GM12878 (cell line): ENCODE measurements around the gene CACNB3. TPM values are rescaled to one million over a fixed set of nuclear protein-coding genes. Genes with fewer than 3 reads are reported as not detected.

Experiments
- ATAC-seq: fragments of 200-7000 bp; cut with Tn5 transposase; 3 replicates; pipeline ENCODE4 v1.9.1; 2020; ENCODE audit warnings: mild to moderate bottlenecking, moderate library complexity
- BruUV-seq: library from RNA; stranded (reverse); fragments of 400-500 nt; replicated peaks from 2 replicates; lab custom pipeline; 2021; lab: Mats Ljungman, UMichigan
- CTCF ChIA-PET: fragments of 300-600 bp; sonication (Branson Sonifier 250); formaldehyde crosslinking; extraction: SDS; loops from one replicate; lab custom pipeline; 2021; ENCODE audit warnings: inconsistent platforms; lab: Yijun Ruan, JAX
- POLR2A ChIA-PET: fragments of 350-600 bp; formaldehyde crosslinking; extraction: SDS; loops from one replicate; lab custom pipeline; 2021; ENCODE audit warnings: inconsistent platforms; lab: Charles Lee
- RAD21 ChIA-PET: fragments of 300-600 bp; sonication (Branson Sonifier 250); formaldehyde crosslinking; loops from one replicate; lab custom pipeline; 2023; ENCODE audit warnings: antibody characterized with exemption; ENCODE audit not compliant: unreplicated experiment; lab: Charles Lee
- SMC1A ChIA-PET: fragments of 300-600 bp; sonication (Branson Sonifier 250); formaldehyde crosslinking; loops from one replicate; lab custom pipeline; 2023; ENCODE audit not compliant: unreplicated experiment, uncharacterized antibody; lab: Charles Lee
- DNase-seq: peaks from one replicate; pipeline ENCODE4 v3.0.0-alpha.2; 2011; ENCODE audit warnings: low read depth, low spot score
- FAIRE-seq: peaks from 3 replicates; lab custom pipeline; 2011; peaks lifted over from hg19 to GRCh38; lab: Jason Lieb, UNC
- H2AFZ ChIP-seq: 2 replicates; pipeline ENCODE4 v1.6.0; 2011; ENCODE audit warnings: low read depth, low read length, control low read depth; ENCODE audit not compliant: control insufficient read depth
- H3K27ac ChIP-seq: 2 replicates; pipeline ENCODE4 v1.5.1; 2011; ENCODE audit warnings: control low read depth; ENCODE audit not compliant: control insufficient read depth, insufficient read depth
- H3K27me3 ChIP-seq, 2 experiments: replicated peaks in 1 of 2; 2 replicates each; pipeline versions ENCODE4 v1.6.0 to v1.6.1; 2011; ENCODE audit warnings: low read length in 1 of 2; ENCODE audit not compliant: control insufficient read depth in 2 of 2, insufficient read depth in 2 of 2
- H3K36me3 ChIP-seq, 2 experiments: 2 replicates each; pipeline ENCODE4 v1.5.1; 2011; ENCODE audit warnings: low read length in 1 of 2; ENCODE audit not compliant: control insufficient read depth in 2 of 2, insufficient read depth in 2 of 2
- H3K4me1 ChIP-seq: 2 replicates; pipeline ENCODE4 v1.6.1; 2011; ENCODE audit warnings: mild to moderate bottlenecking, low read length, moderate library complexity, mixed read lengths; ENCODE audit not compliant: control insufficient read depth, insufficient read depth
- H3K4me2 ChIP-seq: 2 replicates; pipeline ENCODE4 v1.6.0; 2011; ENCODE audit warnings: control low read depth; ENCODE audit not compliant: control insufficient read depth, insufficient read depth
- H3K4me3 ChIP-seq: fragments of 200-600 bp; sonication (generic); 2 replicates; pipeline ENCODE4 v1.5.1; 2016
- H3K79me2 ChIP-seq: 2 replicates; pipeline ENCODE4 v1.6.0; 2011; ENCODE audit warnings: low read length; ENCODE audit not compliant: control insufficient read depth, insufficient read depth
- H3K9ac ChIP-seq: 2 replicates; pipeline ENCODE4 v1.8.0; 2011; ENCODE audit warnings: low read length, control low read depth, mixed read lengths; ENCODE audit not compliant: control insufficient read depth, insufficient read depth
- H3K9me3 ChIP-seq: replicated peaks from 3 replicates; pipeline ENCODE4 v1.5.1; 2011; ENCODE audit warnings: mild to moderate bottlenecking, low read length; ENCODE audit not compliant: control insufficient read depth, insufficient read depth
- H4K20me1 ChIP-seq: 2 replicates; pipeline ENCODE4 v1.6.0; 2011; ENCODE audit not compliant: control insufficient read depth, insufficient read depth
- CREM ChIP-seq: IDR thresholded peaks from 2 replicates; pipeline ENCODE4 v1.6.1; 2014; ENCODE audit warnings: antibody characterized with exemption, low read depth
- ELK1 ChIP-seq: IDR thresholded peaks from 2 replicates; pipeline ENCODE4 v1.6.1; 2012; ENCODE audit warnings: low read depth, low read length, improper control_type of control experiment
- FOXK2 ChIP-seq: fragments of 450-650 bp; IDR thresholded peaks from 2 replicates; pipeline ENCODE4 v1.6.1; 2017; ENCODE audit warnings: mild to moderate bottlenecking, moderate library complexity
- IKZF2 ChIP-seq, 2 experiments: fragments of 450-650 bp; IDR thresholded peaks; 2 replicates each; pipeline ENCODE4 v1.6.1; 2017; ENCODE audit warnings: mild to moderate bottlenecking in 2 of 2, moderate library complexity in 2 of 2
- KLF5 ChIP-seq: fragments of 450-650 bp; IDR thresholded peaks from 2 replicates; pipeline ENCODE4 v1.6.1; 2014; ENCODE audit warnings: mild to moderate bottlenecking; ENCODE audit not compliant: partially characterized antibody
- MTA2 ChIP-seq: fragments of 450-650 bp; IDR thresholded peaks from 2 replicates; pipeline ENCODE4 v1.6.1; 2016; ENCODE audit warnings: low read depth, mild to moderate bottlenecking, moderate library complexity
- NR2C1 ChIP-seq: fragments of 450-650 bp; IDR thresholded peaks from 2 replicates; pipeline ENCODE4 v1.6.1; 2017; ENCODE audit warnings: antibody characterized with exemption, mild to moderate bottlenecking, moderate library complexity
- NR2C2 ChIP-seq: IDR thresholded peaks from 2 replicates; pipeline ENCODE4 v1.6.1; 2011; ENCODE audit warnings: borderline replicate concordance, low read depth; ENCODE audit not compliant: control insufficient read depth, insufficient read length
- PAX8 ChIP-seq: fragments of 450-650 bp; IDR thresholded peaks from 2 replicates; pipeline ENCODE4 v1.6.1; 2017; ENCODE audit warnings: mild to moderate bottlenecking, moderate library complexity
- PML ChIP-seq: IDR thresholded peaks from 2 replicates; pipeline ENCODE4 v1.6.1; 2012; ENCODE audit warnings: low read length, inconsistent platforms
- RAD21 ChIP-seq: IDR thresholded peaks from 2 replicates; pipeline ENCODE4 v1.6.1; 2011; ENCODE audit warnings: mild to moderate bottlenecking, low read depth, low read length, moderate library complexity; ENCODE audit not compliant: insufficient read depth
- RBBP5 ChIP-seq: fragments of 200-600 bp; sonication (generic); conservative IDR thresholded peaks from 2 replicates; pipeline ENCODE4 v1.6.1; 2016
- SMC3 ChIP-seq: IDR thresholded peaks from 2 replicates; pipeline ENCODE4 v1.6.1; 2011; ENCODE audit warnings: low read length, improper control_type of control experiment, borderline replicate concordance
- STAT1 ChIP-seq: fragments of 450-650 bp; conservative IDR thresholded peaks from 2 replicates; pipeline ENCODE4 v1.6.1; 2014; ENCODE audit warnings: antibody characterized with exemption, mild to moderate bottlenecking
- USF2 ChIP-seq: IDR thresholded peaks from 2 replicates; pipeline ENCODE4 v1.6.1; 2011; ENCODE audit warnings: low read depth, low read length, improper control_type of control experiment, borderline replicate concordance
- WGBS: methylation state at CpG from one replicate; pipeline ENCODE4 v1.1.6; 2016; ENCODE audit warnings: low lambda C conversion rate; ENCODE audit not compliant: insufficient replicate concordance, insufficient coverage; ENCODE audit errors: missing lambda C conversion rate; 5-methylcytosine and 5-hydroxymethylcytosine counted together
- in situ Hi-C: fragments of 300-500 bp; cut with MboI; formaldehyde crosslinking; loops from 9 replicates; pipeline ENCODE4 v1.14.3; 2018; ENCODE audit warnings: mixed read lengths
- intact Hi-C: fragments of 100-400 bp; cut with micrococcal nuclease; formaldehyde crosslinking; loops from one replicate; pipeline ENCODE4 v1.14.2; 2022; ENCODE audit not compliant: unreplicated experiment
- polyA plus RNA-seq, 11 experiments: library from polyadenylated mRNA; depleted of rRNA in 4 of 11; unstranded in 6 of 11; stranded (reverse) in 5 of 11; fragments of >200 nt; fragmentation: Nextera tagmentation in 4 of 11; fragmentation: Illumina TruSeq in 1 of 11; extraction: Ambion mirVana in 4 of 11; extraction: Trizol in 1 of 11; gene quantifications; 1 replicate in 1 of 11; 2 replicates in 10 of 11; pipeline versions ENCODE4 v1.2.1 to v1.2.3, GENCODE V29; 2011 to 2016; ENCODE audit warnings: inconsistent platforms in 2 of 11, missing spikeins in 2 of 11, low read depth in 1 of 11
- total RNA-seq, 4 experiments: library from RNA; depleted of rRNA in 3 of 4; stranded (reverse); fragments of >200 nt in 3 of 4; fragmentation: Illumina TruSeq in 1 of 4; extraction: Trizol in 1 of 4; gene quantifications; 2 replicates each; pipeline versions ENCODE4 v1.2.1 to v1.2.3, GENCODE V29; 2013 to 2021
- TF ChIP-seq, protein P1 (sequence below): fragments of 450-650 bp; IDR thresholded peaks from 2 replicates; pipeline ENCODE4 v1.6.1; 2017; ENCODE audit warnings: low read depth, mild to moderate bottlenecking, moderate library complexity
- TF ChIP-seq, protein P2 (sequence below): IDR thresholded peaks from 2 replicates; pipeline ENCODE4 v1.6.1; 2011; ENCODE audit warnings: low read depth, mild to moderate bottlenecking, low read length, moderate library complexity, borderline replicate concordance; ENCODE audit errors: extremely low read depth
- TF ChIP-seq, protein P3 (sequence below): fragments of 450-650 bp; IDR thresholded peaks from 2 replicates; pipeline ENCODE4 v1.6.1; 2014; ENCODE audit warnings: mild to moderate bottlenecking
- TF ChIP-seq, protein P4 (sequence below): fragments of 450-650 bp; IDR thresholded peaks from 2 replicates; pipeline ENCODE4 v1.6.1; 2016; ENCODE audit warnings: mild to moderate bottlenecking

CACNB3 gene
- total and polyA plus RNA-seq, 10 of the 15 experiments (the other 5 are each of a cell fraction or from before 2014, with no cell fraction given), result 0.78 to 5.0 (median 1.7) TPM

DNA sequence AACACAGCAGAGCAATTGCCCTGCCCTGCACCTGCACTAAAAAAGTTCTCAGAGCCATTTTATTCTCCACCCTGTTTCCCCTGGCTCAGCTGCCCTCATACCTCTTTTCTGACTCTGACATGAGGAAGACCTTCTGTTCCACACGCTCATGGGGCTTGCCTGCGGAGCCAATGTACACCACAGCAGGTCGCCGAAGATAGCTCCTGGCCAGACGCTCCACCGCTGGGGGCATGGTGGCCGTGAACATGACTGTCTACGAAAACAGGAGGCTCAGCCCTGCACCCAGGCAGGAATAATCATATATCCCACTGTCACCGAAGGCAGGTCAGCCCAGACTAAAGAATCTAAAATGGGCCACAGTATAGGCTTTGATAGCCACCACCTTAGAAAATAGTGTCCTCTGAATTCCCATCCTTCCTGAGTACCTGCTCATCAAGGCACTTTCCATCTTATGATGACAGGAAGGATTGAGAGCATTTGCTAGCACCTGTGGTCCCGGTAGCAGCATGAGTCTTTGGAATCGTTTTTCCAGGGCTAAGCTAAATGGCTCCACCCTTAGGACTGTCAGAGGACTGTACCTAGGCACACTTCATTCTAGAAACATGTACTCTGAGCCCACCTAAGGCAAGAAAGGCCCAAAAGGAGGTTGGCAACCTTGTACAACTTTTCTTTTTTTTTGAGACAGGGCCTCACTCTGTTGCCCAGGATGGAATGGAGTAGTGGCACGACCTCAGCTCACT, 14.2 kb downstream of the CACNB3 start:
- no peak overlapping the region for H3K4me3 ChIP-seq
- no peak for ATAC-seq
- no peak overlapping the region for H2AFZ ChIP-seq
- CTCF ChIA-PET, result interaction anchor here (1.3 to 2.4 kb wide), 2 partner anchors 18 to 20 kb away, joined by 5 to 8 read pairs; partner anchors contain the start of gene DDX23
- no peak for FAIRE-seq
- no TSS peak for BruUV-seq
- no peak for DNase-seq
- no peaks in the 10 kb centered on the region for H3K4me1 ChIP-seq
- intact Hi-C loops, result no loop called here
- no peaks in the 10 kb centered on the region for H3K9me3 ChIP-seq
- no peak overlapping the region for H3K27ac ChIP-seq
- no peak overlapping the region for H3K9ac ChIP-seq
- no peaks in the 10 kb centered on the region for H4K20me1 ChIP-seq
- RAD21 ChIA-PET, result no interaction called here
- 94% methylated on average over 12 of the region's 12 CpGs for WGBS
- H3K79me2 ChIP-seq, result no peaks in the 10 kb centered on the region
- SMC1A ChIA-PET, result no interaction called here
- in situ Hi-C loops, result no loop called here
- no peak overlapping the region for H3K4me2 ChIP-seq
- POLR2A ChIA-PET, result interaction anchor here (0.6 kb wide), 1 partner anchor 126 kb away, joined by 3 read pairs; no protein-coding TSS in a partner anchor
- no peaks in the 10 kb centered on the region for H3K27me3 ChIP-seq
- peaks cover 52 to 56% of the 10 kb centered on the region in 2 experiments for H3K36me3 ChIP-seq
- TF ChIP-seq ELK1 (no peak), CREM (no peak), IKZF2 (IDR thresholded peaks at IDR 0.05) (no peak), KLF5 (no peak), RAD21 (no peak), NR2C2 (no peak), SMC3 (no peak), PAX8 (no peak), NR2C1 (no peak), FOXK2 (no peak), PML (no peak), MTA2 (no peak), RBBP5 (no peak), USF2 (no peak), STAT1 (no peak)
- TF ChIP-seq, protein P1, sequence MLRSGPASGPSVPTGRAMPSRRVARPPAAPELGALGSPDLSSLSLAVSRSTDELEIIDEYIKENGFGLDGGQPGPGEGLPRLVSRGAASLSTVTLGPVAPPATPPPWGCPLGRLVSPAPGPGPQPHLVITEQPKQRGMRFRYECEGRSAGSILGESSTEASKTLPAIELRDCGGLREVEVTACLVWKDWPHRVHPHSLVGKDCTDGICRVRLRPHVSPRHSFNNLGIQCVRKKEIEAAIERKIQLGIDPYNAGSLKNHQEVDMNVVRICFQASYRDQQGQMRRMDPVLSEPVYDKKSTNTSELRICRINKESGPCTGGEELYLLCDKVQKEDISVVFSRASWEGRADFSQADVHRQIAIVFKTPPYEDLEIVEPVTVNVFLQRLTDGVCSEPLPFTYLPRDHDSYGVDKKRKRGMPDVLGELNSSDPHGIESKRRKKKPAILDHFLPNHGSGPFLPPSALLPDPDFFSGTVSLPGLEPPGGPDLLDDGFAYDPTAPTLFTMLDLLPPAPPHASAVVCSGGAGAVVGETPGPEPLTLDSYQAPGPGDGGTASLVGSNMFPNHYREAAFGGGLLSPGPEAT, result no peak
- TF ChIP-seq, protein P2, sequence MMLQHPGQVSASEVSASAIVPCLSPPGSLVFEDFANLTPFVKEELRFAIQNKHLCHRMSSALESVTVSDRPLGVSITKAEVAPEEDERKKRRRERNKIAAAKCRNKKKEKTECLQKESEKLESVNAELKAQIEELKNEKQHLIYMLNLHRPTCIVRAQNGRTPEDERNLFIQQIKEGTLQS, result no peak
- TF ChIP-seq, protein P3, sequence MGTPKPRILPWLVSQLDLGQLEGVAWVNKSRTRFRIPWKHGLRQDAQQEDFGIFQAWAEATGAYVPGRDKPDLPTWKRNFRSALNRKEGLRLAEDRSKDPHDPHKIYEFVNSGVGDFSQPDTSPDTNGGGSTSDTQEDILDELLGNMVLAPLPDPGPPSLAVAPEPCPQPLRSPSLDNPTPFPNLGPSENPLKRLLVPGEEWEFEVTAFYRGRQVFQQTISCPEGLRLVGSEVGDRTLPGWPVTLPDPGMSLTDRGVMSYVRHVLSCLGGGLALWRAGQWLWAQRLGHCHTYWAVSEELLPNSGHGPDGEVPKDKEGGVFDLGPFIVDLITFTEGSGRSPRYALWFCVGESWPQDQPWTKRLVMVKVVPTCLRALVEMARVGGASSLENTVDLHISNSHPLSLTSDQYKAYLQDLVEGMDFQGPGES, result no peak
- TF ChIP-seq, protein P4, sequence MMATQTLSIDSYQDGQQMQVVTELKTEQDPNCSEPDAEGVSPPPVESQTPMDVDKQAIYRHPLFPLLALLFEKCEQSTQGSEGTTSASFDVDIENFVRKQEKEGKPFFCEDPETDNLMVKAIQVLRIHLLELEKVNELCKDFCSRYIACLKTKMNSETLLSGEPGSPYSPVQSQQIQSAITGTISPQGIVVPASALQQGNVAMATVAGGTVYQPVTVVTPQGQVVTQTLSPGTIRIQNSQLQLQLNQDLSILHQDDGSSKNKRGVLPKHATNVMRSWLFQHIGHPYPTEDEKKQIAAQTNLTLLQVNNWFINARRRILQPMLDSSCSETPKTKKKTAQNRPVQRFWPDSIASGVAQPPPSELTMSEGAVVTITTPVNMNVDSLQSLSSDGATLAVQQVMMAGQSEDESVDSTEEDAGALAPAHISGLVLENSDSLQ, result no peak
